HL-60/S4 (cell line): ENCODE data around the gene AVPI1.
"Not testable (repeated sequence)": the region's sequence is repeated elsewhere in the genome, so short reads cannot be mapped to it uniquely, and the experiment has no call there.

Experiments
- in situ Hi-C: fragments of 300-500 bp; cut with MboI; formaldehyde crosslinking; loops from 2 replicates; pipeline ENCODE4 v1.14.3; 2022; ENCODE audit warnings: low sequenced_read_pairs

The AVPI1 gene

DNA sequence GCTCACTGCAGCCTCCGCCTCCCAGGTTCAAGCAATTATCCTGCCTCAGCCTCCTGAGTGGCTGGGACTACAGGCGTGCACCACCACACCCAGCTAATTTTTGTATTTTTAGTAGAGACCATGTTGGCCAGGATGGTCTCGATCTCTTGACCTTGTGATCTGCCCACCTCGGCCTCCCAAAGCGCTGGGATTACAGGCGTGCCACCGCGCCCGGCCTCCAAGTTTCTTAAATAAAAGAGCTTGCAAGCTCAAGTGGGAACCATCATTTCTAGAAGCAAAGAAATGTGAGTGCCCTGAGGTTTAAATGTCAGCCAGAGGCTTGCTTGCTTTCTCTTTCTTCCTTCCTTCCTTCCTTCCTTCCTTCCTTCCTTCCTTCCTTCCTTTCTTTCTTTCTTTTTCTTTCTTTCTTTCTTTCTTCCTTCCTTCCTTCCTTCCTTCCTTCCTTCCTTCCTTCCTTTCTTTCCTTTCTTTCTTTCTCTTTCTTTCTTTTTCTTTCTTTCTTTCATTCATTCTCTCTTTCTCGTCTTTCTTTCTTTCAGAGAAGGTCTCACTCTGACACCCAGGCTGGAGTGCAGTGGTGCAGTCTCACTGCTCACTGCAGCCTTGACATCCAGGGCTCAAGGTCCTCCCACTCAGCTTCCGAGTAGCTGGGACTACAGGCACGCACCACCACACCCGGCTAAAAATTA lies 44.4 kb downstream of the AVPI1 start:
- in situ Hi-C loops, result not testable (repeated sequence)

DNA sequence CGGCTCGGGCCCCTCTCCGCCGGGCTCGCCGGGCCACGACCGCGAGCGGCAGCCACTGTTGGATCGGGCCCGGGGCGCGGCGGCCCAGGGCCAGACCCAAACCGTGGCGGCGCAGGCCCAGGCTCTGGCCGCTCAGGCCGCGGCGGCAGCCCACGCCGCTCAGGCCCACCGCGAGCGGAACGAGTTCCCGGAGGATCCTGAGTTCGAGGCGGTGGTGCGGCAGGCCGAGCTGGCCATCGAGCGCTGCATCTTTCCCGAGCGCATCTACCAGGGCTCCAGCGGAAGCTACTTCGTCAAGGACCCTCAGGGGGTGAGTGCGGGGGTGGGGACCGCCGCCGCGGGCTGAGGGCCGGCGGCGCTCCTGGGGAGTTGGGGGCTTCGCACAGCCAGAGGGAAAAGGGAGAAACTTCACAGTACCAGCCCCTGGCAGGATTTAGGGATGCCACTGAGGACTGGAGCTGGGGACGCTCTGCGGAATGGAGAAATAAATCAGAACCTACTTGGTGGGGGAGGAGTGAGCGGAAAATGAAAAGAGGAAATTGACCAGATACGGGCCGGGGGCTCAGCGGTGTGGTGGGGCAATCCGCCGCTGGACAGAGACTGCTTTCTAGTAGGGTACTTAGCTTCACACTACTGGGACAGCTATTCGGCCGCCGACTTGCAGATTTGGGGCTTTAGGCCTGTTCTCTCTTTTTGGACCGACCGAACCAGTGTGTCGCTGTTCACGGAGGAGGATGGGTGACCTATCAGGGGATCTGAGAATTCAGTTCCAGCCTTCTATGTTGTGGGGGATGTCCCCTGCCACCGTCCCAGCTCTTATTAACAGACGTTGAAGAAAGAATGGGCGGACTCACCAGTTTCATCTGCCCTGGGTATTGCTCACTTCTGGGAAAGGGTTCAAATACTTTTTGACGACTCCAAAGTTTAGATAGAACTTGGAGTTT lies 45.9 kb downstream of the AVPI1 start:
- in situ Hi-C loops, result no loop called here

DNA sequence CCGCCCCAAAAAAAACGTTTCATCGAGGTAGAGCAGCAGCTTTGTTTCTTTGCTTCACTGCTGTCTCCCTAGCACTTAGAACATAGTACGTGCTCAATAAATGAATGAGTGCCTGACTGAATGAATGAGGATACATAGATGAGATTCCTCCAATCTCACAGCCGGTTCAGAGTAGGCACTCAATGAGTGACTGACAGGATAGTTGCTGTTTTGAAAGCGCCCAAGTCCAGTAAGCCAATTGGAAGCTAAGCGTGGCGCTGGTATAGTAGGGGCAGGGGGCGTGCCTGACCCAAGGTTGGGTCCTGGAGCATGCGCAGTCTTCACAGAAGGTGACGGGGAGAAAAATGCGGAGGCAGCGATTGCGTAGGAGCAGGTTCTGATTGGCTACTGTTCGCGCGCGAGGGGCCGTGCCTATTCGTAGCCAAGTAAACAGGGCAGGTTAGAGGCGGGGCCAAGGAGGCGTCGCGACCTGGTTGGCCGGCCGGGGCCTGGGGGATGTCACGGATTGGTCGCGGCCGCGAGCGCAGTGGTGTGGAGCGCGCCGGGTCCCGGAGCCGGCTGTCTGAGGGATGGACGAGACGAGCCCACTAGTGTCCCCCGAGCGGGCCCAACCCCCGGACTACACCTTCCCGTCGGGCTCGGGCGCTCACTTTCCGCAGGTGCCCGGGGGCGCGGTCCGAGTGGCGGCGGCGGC lies 46.7 kb downstream of the AVPI1 start, which contains the start of gene PI4K2A:
Gene PI4K2A (plus strand): TSS at position 498 of the 694 bp plus-strand sequence. CDS start 72 bp downstream, at position 570.
- in situ Hi-C loops, result no loop called here

DNA sequence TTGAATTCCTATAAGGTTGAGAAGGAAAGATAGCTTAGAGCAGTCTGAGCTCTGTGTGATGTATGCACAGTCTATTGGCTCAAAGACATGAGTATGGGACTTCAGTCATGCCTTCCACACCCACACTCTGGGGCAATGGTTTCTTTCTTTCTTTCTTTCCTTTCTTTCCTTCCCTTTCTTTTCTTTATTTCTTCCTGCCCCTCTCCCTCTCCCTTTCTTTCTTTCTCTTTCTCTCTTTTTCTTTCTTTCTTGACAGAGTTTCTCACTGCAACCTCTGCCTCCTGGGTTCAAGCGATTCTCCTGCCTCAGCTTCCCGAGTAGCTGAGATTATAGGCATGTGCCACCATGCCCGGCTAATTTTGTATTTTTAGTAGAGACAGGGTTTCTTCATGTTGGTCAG lies 48.0 kb downstream of the AVPI1 start:
- in situ Hi-C loops, result not testable (repeated sequence)

DNA sequence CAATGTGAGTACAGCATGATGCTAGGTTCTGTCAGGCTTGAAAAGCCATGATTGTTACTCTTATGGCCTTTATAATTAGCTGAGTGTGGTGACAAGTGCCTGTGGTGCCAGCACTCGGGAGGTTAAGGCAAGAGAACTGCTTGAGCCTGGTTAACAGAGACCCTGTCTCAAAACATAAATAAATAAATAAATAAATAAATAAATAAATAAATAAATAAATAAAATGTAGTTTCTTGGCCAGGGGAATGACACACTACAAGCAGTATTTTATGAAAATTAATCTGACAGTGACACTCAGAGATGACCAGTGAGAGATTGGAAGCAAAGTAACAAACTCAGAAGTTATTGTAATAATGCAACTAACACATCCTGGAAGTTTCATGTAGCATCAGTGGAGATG lies 51.5 kb downstream of the AVPI1 start:
- in situ Hi-C loops, result no loop called here

DNA sequence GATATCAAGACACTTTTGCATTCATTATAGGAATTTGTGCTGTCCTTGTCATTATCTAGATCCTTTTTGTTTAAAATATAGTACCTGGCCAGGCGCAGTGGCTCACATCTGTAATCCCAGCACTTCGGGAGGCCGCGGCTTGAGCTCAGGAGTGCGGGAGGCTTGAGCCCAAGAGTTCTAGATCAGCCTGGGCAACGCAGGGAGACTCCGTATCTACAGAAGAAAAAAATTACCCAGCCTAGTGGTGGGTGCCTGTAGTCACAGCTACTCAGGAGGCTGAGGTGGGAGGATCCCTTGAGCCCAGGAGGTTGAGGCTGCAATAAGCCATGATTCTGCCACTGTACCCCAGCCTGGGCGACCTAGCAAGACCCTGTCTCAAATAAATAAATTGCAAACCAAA lies 53.1 kb downstream of the AVPI1 start:
- in situ Hi-C loops, result no loop called here

DNA sequence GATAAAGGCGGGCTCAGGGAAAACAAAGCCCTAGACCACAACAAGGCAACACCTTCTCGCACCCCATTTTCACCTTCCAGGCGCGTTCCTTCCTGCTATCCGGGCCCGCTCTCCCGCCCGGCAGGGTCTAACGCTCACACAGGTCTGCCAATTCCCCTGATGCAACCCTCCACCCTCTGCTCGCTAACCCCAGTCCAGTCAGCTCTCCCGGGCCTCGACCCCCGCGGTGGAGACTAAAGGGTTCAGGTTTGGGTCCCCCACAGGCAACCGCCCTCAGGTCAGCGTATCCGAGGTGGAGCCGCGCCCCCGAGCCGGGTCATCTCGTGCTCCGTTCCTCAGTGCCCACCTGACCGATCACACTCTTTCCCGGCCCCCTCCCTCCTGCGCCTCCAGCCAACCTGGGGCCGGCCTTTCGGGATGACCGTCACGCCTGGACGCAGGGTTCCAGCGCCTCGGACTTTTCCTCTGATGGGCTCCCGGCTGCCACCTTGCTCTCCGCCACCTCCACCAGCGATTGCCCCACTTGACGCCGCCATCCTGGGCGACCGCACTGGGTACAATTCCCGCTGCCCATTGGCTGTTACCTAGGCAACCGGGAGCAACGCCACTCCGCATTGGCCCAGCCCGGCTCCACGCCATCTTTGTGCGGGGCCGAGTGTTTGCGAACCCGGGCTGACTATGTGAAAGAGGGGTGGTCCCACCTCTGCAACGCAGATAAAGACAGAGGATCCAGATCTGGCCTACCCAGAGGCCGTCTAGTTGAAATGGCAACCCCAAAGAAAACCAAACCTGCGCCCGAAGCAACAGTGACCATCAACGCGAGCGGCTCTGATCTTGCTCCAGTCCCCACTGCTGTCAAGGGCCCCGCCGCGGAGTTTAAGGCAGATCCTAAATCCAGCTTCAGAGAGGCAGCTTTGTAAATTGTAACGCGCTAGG lies 53.8 kb downstream of the AVPI1 start, which contains the start of gene MORN4:
Gene MORN4 (minus strand): TSS at position 552 of the 936 bp plus-strand sequence. CDS start 13,847 bp downstream, outside the sequence.
- in situ Hi-C loops, result no loop called here

DNA sequence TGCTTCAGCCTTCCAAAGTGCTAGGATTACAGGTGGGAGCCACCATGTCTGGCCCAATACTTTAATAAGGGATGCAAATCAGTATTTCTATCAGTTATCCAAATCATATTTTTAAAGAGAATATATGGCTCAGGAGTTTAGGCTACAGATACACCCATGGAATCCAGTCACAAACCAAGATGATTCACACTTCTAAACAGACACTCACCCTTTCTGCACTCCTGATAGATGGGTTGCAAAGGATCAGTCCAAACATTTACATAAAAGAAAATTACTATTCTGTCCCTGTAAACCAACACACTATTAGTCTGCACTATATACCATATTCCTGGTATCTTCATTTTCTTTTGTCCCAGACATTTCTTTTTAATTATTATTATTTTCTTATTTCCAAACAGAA lies 55.9 kb downstream of the AVPI1 start:
- in situ Hi-C loops, result no loop called here

DNA sequence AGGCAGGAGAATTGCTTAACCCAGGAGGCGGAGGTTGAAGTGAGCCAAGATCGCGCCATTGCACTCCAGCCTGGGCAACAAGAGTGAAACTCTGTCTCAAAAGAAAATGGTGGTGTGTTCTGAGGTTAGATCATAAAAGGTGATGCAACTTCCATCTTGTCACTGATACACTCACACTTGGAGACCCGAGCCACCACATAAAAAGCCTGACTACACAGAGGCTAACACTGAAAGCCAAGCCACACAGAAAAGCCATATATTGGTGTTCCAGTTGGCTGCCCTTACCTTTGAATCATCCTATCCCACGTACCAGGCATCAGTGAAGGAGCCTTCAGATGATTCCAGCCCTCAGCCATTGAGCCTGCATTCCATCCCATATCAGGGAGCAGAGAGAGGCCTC lies 57.8 kb downstream of the AVPI1 start:
- in situ Hi-C loops, result no loop called here

DNA sequence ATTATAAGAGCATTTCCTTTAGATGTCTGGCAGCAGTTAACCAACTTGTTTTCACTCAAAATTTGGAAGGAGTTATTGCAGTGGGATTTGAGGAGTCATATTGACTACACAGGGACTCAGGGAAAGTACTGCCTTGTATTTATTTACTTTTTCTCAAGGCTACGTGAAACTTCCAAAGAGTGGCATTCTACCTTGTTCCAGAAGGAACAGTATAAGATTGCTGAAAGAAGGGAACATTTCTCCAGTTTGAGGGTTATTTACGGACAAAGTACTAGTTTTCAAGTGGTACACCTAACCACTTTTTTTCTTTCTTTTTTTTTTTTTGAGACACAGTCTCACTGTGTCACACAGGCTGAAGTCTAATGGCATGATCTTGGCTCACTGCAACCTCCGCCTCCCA lies 58.8 kb downstream of the AVPI1 start:
- in situ Hi-C loops, result no loop called here

DNA sequence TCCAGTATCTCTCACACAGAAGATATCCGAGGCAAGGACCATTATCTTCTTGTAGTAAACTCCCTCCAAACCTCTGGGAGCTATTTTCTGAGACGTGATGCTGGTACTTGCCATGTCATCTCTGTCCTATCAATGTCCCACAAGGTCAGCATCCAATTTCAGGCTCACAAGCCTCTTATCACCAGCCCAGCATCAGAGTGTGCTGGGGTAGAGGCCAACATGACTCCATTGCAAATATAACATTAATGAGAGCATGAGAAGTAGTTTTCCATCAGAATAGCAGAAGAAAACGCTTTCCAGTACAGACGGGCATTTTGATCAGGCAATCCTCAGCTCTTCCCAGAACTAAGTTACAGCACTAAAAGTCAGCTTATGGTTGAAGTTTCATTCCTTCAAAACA lies 59.3 kb downstream of the AVPI1 start:
- in situ Hi-C loops, result no loop called here
